ENCODE data around the gene CYFIP1.
A peak's percentile ranks its signal among the peaks of the same experiment; 100 is the strongest.

The CYFIP1 gene

GRCh38 chr15:22950256-22950990, 29.7 kb downstream of the CYFIP1 start:
- DNase-seq (ENCODE audit: low spot score) = no peak

- peak; percentile 80 for DNase-seq (ENCODE audit: low spot score)
These were observed 31.1 kb downstream of the CYFIP1 start for GRCh38 chr15:22949074-22949547.

- DNase-seq (ENCODE audit: low spot score) = no peak
These were observed 32.1 kb downstream of the CYFIP1 start for GRCh38 chr15:22948056-22948455.

GRCh38 chr15:22947101-22948000, 32.8 kb downstream of the CYFIP1 start:
- no peak for DNase-seq (ENCODE audit: low spot score)

- no peak for DNase-seq (ENCODE audit: low spot score)
These were observed 35.1 kb downstream of the CYFIP1 start for GRCh38 chr15:22945071-22945470.

GRCh38 chr15:22944651-22945050, 35.5 kb downstream of the CYFIP1 start:
- no peak for DNase-seq (ENCODE audit: low spot score)

- no peak for DNase-seq (ENCODE audit: low spot score)
These were observed 37.3 kb downstream of the CYFIP1 start for GRCh38 chr15:22942877-22943276.

GRCh38 chr15:22942306-22942855, 37.8 kb downstream of the CYFIP1 start:
- no peak for DNase-seq (ENCODE audit: low spot score)

GRCh38 chr15:22941179-22941578, 39.0 kb downstream of the CYFIP1 start:
- no peak for DNase-seq (ENCODE audit: low spot score)

GRCh38 chr15:22939652-22940061, 40.5 kb downstream of the CYFIP1 start:
- DNase-seq (ENCODE audit: low spot score) = no peak

GRCh38 chr15:22939051-22939450, 41.1 kb downstream of the CYFIP1 start:
- DNase-seq (ENCODE audit: low spot score) = no peak

GRCh38 chr15:22936577-22937472, 43.3 kb downstream of the CYFIP1 start:
- DNase-seq (ENCODE audit: low spot score) = no peak

- DNase-seq (ENCODE audit: low spot score) = no peak
These were observed 46.5 kb downstream of the CYFIP1 start for GRCh38 chr15:22933641-22934061.

GRCh38 chr15:22931784-22932536, 48.2 kb downstream of the CYFIP1 start:
- DNase-seq (ENCODE audit: low spot score) = no peak

GRCh38 chr15:22930782-22931484, 49.2 kb downstream of the CYFIP1 start:
- no peak for DNase-seq (ENCODE audit: low spot score)

GRCh38 chr15:22927761-22928160, 52.4 kb downstream of the CYFIP1 start:
- no peak for DNase-seq (ENCODE audit: low spot score)

- DNase-seq (ENCODE audit: low spot score) = no peak
These were observed 54.3 kb downstream of the CYFIP1 start for GRCh38 chr15:22925875-22926274.

GRCh38 chr15:22922003-22922402, 58.2 kb downstream of the CYFIP1 start:
- no peak for DNase-seq (ENCODE audit: low spot score)

GRCh38 chr15:22919171-22919570, 61.0 kb downstream of the CYFIP1 start:
- no peak for DNase-seq (ENCODE audit: low spot score)

- DNase-seq (ENCODE audit: low spot score) = no peak
These were observed 61.5 kb downstream of the CYFIP1 start for GRCh38 chr15:22918596-22919140.
